GM21825 (cell line): Measurements from ENCODE around the gene NOB1.

Source experiments
- ATAC-seq: cut with Tn5 transposase; IDR thresholded peaks from one replicate; pipeline ENCODE4 v1.9.1; 2021; ENCODE audit warnings: mild to moderate bottlenecking, moderate library complexity; ENCODE audit not compliant: unreplicated experiment

NOB1 gene

DNA sequence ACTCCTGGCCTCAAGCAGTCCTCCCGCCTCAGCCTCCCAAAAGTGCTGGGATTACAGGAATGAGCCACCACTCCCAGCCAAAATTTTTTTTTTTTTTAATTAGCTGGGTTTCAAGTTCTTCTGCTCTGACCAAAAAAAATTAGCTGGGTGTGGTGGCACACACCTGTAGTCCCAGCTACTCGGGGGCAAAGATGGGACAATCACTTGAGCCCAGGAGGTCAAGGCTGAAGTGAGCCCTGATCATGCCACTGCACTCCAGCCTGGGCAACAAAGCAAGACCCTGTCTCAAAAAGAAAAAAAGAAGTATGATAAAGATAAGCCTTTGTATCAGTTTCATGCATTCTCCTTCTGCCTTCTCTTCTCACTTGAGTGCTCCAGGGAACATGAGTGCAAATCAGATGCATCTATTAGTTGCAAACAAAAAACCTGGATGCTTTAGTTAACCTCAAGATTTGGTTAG, 30.3 kb downstream of the NOB1 start:
- no peak for ATAC-seq

DNA sequence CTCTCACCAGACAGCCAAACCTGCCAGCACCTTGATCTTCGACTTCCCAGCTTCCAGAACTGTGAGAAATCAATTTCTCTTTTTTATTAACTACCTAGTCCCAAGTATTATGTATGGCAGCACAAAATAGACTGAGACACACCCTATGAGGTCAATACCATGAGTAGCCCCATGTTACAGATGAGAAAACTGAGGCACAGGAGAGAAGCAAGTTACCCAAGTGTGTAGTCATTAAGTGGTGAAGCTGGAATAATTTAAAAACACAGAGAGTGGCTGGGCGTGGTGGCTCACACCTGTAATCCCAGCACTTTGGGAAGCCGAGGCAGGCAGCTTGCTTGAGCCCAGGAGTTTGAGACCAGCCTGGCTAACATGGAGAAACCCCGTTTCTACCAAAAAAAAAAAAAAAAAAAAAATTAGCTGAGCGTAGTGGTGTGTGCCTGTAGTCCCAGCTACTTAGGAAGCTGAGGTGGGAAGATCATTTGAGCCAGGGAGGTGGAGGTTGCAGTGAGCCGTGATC, 33.2 kb downstream of the NOB1 start:
- no peak for ATAC-seq

DNA sequence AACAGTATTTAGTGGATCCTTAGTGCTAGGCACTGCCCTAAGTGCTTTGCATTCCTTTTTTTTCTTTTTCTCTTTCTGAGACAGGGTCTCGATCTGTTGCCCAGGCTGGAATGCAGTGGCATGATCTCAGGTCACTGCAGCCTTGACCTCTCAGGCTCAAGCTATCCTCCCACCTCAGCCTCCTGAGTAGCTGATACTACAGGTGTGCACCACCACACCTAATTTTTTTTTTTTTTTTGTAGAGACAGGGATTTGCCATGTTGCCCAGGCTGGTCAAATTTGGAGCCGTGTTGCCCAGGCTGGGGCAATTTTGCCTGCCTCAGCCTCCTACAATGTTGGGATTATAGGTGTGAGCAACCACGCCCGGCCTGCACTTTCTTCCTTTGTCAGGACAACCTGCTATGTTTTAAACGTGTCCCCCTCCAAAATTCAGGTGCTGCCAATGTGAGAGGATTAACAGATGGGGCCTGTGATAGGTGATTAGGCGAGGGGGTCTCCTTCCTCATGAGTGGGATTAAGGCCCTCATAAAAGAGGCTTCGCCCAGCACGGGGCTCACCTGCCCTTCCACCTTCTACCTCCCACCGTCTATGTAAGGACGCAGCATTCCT, 33.8 kb downstream of the NOB1 start:
- no peak for ATAC-seq

- ATAC-seq: no peak
Measured at GRCh38 chr16:69718111-69718764, 36.5 kb downstream of the NOB1 start.

GRCh38 chr16:69717066-69717465, 37.7 kb downstream of the NOB1 start:
- no peak for ATAC-seq

GRCh38 chr16:69712914-69713581, 41.7 kb downstream of the NOB1 start:
- ATAC-seq: no peak

DNA sequence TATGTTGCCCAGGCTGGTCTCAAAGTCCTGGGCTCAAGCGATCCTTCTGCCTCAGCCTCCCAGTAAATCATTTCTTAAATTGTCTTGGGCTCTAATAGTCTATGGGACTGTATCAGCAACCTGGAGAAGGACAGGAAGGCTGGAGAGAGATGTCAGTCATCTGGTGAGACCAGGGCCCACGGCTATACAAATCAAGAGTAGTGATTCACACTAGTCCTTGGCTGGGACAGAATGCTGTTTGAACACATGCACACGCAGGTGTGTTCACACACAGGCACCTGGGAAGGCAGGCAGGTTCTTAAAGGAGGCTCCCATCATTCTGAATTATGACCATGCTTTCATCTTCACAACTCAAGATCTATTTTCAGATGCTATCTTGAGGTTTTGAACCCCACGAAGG, 42.4 kb downstream of the NOB1 start:
- no peak for ATAC-seq

- no peak for ATAC-seq
Measured at GRCh38 chr16:69711115-69711740, 43.5 kb downstream of the NOB1 start.

DNA sequence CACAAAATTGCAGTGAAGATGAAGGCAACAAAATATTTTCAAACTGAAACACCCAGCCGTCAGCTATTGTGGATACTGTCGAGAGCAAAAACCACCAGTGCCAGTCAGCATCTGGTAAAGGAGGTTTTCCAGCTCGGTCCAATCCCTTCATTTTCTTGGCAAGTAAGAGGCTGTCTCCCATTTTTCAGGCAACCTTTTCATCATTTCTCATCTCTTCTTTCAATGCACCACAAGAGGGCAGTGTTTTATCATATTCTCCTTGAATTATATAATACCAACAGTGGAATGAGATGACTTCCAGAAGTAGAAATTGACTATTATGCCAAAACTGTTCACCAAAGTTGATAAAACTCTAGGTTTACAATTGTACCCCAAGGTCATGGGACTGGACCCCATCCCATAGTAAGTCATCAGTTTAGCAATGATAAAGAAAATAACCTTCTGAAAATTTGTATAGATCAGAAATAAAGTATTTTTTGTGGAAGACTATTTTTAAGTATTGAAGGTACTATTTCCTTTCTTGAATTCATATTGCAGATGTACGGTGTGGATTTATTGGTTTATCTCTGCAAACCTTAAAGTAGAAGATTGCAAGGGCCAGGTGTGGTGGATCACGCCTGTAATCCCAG, 45.2 kb downstream of the NOB1 start:
- ATAC-seq: no peak

DNA sequence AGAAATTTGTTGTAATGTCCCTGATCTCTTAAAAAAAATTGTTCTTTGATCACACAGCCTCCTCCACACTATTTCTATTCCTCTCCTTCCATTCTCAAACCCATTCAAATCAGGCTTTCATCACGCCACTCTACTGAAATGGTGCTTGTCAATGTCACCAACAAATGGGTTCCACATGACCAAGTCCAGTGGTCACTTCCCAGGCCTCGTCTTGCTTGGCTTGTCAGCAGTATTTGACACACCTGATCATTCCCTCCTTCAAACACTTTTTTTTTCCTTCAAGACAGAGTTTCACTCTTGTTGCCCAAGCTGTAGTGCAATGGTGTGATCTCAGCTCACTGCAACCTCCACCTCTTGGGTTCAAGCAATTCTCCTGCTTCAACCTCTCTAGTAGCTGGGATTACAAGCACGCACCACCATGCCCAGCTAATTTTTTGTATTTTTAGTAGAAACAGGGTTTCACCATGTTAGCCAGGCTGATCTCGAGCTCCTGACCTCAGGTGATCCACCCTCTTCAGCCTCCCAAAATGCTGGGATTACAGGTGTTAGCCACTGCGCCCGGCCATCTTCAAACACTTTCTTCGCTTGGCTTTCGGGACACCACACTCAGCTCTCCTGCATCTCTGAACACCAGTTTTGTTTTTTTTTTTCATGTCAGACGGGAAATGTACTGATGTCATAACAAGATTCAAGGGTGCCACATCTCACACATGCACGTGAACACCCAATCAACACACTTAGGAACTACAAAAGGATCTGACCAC, 46.6 kb downstream of the NOB1 start:
- ATAC-seq: no peak

GRCh38 chr16:69706975-69707340, 47.8 kb downstream of the NOB1 start:
- no peak for ATAC-seq

DNA sequence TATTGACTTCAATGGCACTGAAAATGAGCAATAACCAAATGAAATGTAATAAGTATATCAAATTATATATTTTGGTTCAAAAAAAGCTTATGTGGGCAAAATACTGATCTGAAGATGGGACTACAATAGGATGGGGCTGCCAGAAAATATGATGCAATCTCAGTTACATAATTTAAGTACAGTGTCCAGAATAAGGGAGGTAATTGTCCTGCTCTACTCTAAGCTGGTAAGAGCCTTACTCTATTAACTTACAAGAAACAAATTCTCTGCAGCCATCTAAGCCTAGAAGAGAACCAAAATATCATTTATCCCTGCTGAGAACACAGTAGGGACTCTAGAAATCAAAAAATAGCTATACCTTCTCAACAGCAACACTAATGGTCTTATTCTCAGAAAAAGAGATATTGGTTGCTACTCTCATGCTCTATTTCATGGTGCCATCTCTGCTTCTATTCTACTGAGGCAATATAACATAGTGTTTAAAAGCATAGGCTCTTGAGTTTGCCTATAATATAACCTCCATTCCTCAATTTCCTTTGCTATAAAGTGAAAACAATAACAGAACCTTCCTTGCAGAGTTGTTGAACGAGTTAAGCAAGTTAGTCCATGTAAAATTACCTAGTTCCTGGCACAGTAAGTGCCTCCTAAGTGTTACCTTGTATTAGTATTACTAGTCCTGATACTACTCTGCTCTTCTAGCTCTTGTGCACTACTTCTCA, 48.3 kb downstream of the NOB1 start:
- no peak for ATAC-seq

GRCh38 chr16:69703638-69704037, 51.1 kb downstream of the NOB1 start:
- no peak for ATAC-seq

DNA sequence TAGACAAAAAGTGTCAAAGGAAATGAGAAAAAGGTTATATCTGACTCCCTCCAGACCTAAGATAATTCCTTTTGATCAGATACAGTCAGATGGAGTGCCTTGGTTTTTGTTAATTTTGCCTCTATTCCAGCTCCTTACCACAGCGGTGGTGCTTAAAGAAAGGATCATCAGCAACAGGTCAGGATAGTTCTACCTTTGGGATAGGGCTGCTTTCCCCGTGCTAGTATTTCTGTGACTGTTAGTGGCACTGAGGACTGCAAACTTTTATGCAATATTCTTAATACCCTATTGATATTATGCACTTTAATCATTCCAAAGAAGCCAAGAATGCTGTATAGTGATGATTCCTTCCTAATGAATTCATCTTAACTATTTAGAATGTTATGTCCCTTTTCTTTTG, 52.9 kb downstream of the NOB1 start:
- no peak for ATAC-seq

DNA sequence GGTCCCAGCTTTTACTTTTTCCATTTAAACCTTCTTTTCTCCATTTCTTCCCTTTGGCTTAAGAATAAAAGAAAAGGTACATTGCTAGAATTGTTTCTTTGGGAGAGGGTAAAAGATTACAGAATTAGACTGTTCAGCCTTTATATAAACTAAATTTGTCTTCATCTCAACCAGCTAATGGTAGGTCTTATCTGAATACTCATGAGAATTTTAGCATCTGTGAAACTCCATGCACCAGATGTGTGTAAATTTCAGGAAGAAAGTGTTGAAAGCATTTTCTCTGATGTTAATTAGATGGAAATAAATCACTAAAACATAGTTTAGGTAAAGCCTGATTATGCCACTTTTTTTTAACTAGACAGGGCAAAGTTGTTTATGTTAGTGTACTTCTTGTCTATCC, 53.3 kb downstream of the NOB1 start:
- no peak for ATAC-seq

DNA sequence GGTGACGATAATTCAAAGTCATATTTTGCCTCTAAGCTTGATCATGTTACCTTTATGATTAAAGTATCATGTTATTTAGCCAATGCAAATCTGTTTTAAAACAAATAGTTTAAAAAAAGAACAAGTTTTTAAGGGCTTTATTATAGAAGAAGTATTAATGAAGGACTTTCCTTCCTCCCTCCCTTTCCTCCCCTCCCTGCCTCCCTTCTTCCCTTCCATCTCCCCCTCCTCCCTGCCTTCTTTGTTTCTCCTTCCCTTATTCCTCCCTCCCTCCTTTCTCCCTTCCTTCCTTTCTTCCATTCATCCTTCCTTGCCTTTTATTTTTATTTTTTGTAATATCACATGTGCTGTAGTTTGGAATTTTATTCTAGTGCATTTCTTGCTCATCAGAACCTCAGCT, 54.8 kb downstream of the NOB1 start:
- ATAC-seq: no peak

- no peak for ATAC-seq
Measured at GRCh38 chr16:69698404-69698803, 56.3 kb downstream of the NOB1 start.

GRCh38 chr16:69693916-69694315, 60.8 kb downstream of the NOB1 start:
- no peak for ATAC-seq

DNA sequence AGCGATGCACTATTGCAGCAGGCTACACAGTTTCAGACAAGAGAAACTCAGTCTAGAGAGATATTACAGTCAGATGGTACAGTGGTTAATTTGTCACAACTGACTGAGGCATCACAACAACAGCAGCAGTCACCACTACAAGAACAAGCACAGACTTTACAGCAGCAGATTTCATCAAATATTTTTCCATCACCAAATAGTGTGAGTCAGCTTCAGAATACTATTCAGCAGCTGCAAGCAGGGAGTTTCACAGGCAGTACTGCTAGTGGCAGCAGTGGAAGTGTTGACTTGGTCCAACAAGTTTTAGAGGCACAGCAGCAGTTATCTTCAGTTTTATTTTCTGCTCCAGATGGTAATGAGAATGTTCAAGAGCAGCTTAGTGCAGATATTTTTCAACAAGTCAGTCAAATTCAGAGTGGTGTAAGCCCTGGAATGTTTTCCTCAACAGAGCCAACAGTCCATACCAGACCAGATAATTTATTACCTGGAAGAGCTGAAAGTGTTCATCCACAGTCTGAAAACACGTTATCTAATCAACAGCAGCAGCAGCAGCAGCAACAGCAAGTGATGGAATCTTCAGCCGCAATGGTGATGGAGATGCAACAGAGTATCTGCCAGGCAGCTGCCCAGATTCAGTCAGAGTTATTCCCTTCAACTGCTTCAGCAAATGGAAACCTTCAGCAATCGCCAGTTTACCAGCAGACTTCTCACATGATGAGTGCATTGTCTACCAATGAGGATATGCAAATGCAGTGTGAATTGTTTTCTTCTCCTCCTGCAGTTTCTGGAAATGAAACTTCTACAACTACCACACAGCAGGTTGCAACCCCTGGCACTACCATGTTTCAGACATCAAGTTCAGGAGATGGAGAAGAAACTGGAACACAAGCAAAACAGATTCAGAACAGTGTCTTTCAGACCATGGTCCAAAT, 62.5 kb downstream of the NOB1 start:
- ATAC-seq: no peak
